ENCODE measurements around the gene TBC1D12.

GRCh38 chr10:94428766-94429707 lies 26.7 kb downstream of the TBC1D12 start:
- no peak for TF ChIP-seq POLR2A (IDR thresholded peaks at IDR 0.05)
- TF ChIP-seq EP300 (IDR thresholded peaks at IDR 0.05), result no peak
- TF ChIP-seq CTCF (IDR thresholded peaks at IDR 0.05), result no peak
- no peak for TF ChIP-seq POLR2AphosphoS5 (IDR thresholded peaks at IDR 0.05)
